Activated T-cell treated with anti-CD3 and anti-CD28 coated beads, Interleukin-2, amount 50 U/mL, for 1 hour (primary cell): ENCODE results near the gene ETFA.

ENCODE experiments used
- DNase-seq: peaks from one replicate; pipeline ENCODE4 v3.0.0-alpha.2; 2020

Gene ETFA

DNA sequence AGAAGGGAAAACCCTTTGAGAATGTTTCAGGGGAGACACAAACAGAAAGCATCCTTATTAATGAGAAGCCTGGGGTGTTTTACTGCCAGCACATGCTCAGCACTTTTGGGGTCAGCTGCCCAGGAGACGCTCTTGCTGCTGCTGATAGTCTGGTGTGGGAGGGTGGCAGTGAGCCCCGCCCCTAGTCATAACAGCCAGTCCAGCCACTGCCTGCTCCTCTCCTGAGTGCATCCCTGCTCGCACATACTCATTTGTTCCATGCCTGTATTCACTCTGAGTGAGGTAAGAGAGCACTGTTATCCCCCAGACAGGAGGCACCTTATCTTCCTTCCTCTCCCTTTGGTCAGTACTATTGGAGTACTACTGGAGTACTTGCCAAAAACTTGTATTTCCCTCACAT is 101.3 kb downstream of the ETFA start:
- DNase-seq: no peak

DNA sequence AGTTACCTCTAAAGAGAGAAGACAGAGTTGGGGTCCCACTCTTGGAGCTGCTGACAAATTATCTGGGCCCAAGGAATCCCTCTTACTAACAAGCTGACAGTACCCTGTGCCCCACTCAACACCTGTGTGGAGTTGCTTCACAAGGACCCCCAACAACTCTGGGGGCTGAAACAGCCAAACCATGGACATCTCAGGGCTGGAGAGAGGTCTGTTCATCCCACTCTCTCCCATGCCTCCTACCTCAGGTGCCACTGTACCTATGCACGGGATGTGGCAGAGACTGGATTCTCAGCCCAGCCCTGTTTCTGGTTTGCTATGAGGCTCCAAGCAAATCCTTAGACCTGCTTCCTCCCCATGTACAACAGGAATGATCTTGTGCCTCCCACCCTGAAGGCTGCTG is 101.7 kb downstream of the ETFA start:
- no peak for DNase-seq

DNA sequence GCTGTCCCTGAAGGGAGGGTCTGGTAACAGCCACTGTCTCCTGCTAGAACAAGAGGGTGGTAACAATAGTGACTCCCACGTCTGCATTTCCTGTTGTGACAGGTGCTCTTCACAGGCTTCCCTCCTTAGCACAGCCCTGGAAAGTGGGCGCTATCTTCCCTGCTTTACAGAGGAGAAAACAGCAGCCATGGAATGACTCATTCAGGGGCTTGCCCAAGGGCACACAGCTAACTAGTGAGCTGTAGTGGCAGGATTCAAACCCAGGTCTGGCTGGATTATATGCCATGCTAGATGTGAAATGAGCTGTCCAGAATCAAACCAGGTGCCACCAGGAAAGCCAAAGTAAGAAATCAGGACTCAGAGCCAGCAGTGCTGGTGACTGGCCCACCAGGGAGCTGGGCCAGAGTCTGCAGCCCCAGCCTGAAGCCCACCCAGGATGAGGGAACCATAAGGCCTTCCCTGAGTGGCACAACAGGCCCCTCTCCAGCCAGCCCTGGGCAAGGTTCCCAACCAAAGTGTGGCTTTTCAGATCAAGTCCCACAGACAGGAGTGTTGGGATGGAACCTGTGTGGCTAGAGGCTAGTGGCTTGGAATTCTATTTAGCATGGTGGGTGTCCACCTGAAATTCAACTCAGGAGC is 102.4 kb downstream of the ETFA start:
- DNase-seq: no peak

DNA sequence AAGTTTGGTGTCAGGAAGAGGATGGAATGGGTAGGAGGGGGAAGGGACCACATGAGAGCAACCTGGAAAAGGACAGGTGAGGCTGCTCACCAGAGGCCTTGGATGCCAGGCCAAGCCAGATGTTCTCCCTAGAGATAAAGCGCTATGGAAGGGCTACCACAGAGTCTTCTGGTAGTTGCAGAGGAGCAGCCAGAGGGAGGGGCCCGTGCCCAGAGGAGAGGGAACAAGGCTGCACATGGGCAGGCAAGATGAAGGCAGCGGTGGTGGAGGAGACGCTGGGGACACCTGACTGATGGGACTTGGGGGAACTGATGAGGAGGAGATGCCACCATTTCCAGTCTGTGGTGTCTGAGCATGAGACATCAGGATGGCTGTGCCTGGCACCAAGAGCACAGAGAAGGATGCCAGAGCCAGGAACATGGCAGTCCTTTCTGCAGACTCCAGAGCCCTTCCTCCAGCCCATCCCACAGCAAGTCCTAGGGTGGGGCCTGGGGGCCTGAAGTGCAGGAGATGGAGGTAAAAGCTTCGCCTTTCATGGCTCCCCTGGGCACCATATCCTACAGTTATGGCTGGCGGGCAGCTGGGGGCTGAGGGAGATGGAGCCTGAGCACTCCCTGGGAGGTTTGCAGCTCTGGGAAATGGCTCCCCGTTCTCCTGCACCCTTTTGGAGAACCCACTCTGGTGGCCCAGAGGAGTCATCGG is 103.0 kb downstream of the ETFA start:
- no peak for DNase-seq

DNA sequence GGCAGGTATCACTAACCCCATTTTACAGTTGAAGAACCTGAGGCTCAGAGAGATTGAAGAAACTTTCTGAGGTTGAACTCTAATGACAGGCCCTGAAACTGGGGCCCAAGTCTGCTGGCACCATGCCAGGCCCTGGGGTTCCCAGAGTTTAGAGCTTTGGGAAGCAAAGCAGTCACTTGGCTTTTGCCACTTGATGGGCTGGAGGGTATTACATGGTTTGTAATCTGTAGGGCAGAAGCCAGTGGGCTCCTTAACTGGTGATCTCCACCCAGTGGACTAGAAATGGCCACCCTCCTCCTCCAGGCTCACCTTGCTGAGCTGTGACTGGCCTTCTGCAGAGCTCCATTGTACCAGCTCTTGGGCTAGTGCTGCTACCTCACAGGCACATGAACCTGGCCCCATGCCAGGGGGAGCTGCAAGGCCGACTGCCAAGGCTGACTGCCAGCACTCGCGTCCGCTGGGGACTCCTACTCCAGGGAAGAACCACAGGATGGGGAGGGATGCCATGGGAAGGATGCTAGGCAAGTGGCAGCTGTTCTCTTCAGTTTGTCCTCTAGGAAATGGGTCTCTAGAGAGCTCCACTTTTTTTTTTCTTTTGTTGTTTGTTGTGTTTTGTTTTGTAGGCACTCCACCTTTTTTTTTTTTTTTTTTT is 104.8 kb downstream of the ETFA start:
- no peak for DNase-seq

DNA sequence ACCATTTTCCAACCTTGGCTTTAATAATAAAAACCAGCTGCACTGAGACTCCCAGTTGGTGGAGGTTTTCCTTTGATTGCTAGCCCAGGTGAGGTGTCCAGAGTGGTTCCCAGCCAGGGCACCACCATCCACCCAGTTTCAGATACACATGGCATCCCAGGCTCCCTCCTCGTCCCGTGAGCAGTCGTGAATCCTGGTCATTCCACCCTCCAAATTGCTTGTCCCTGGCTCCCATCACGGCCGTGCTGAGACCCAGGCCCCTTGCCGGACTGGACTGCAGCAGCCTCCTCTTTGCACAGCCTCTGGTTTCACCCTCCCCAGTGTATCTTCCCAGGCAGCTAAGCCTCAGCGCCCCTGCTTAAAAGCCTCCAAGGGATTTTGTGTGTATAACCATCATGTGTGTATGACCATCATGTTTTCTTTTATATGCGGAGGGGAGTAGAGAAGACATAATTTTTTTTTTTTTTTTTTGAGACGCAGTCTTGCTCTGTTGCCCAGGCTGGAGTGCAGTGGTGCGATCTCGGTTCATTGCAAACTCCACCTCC is 106.3 kb downstream of the ETFA start:
- DNase-seq: no peak

DNA sequence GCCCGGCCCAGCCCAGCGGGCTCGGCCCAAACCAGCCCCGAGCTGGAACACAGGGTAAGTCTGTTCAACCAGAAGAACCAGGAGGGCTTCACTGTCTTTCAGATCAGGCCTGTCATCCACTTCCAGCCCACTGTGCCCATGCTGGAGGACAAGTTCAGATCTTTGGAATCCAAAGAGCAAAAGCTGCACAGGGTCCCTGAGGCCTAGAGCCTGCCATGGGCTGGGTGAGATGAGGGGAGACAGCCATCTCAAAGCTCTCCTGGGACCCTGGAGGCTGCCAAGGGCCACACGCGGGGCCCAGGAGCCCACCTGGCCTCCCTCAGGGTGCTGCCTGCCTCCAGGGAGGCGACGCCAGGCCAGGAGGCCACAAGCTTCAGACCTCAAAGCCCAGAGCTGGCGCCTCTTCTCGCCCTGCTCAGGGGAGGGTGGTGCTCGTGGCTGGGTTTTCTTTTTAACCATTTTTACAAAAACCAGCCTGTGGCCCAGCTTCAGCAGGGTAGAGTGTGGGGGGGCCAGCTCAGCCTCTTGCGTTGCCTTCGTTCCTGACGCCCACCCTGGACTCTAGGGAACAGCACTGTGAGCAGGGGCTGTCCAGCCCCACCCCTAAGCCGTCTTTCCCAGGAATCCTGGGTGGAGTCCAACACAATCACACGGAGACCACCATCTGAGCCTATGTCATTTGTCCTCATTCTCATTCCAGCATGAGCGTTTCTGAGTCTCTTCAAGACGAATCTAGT is 107.0 kb downstream of the ETFA start:
- no peak for DNase-seq

DNA sequence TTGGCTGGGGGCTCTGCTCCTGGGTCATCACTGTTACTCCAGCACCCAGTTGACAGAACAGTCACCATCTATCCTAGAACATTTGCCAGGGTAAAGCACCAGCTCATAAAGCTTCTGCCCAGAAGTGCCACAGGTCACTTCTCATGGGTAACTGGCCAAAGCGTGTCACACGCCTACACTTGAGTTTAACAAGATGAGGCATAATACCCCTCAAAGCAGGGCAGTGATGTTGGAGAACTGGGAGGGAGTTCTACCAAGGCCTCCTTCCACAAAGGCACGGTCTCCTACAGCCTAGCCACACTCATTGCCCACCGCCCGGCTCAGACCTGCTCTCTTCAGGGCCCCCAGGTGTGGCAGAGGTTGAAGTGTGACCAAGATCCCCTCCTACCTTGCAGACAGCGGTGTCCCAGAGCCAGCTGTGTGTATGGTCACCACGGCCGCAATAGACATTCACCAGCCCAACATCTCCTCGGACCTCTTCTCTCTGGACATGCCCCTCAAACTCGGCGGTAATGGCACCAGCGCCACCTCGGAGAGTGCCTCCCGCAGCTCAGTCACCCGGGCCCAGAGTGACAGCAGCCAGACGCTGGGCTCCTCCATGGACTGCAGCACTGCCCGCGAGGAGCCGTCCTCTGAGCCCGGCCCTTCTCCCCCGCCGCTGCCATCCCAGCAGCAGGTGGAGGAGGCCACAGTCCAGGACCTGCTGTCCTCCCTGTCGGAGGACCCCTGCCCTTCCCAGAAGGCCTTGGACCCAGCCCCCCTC is 107.7 kb downstream of the ETFA start:
- DNase-seq: no peak

DNA sequence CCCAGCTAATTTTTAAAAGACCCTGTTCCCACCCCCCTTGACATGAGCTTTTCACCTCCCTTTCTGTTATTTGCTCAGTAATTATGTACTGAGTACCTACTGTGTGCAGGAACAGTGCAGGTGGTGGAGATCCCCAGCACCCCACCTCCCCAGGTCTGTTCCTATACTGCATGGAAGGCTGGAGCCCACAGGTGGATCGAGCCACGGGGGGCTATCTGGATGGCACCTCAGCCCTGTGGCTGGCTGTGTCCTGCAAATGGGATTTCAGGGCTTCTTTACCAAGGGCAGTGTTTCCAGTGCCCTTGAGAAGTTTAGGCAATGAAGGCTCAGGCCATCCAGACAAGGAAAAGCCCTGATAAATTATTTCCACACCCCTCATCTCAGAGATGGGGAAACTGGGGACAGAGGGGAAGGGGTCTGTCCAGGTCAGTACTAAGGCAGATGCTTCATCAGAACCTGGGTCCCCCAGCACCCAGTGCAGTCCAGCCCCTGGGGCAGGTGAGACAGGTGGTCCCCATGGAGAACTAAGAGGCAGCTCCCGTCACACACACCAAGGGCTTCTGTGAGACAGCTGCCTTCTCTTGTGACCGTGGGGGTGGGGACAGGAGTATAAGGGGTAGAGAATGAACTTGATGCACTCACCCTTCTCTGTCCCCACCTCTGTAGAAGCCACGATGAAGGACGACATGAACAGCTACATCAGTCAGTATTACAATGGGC is 109.6 kb downstream of the ETFA start:
- no peak for DNase-seq

DNA sequence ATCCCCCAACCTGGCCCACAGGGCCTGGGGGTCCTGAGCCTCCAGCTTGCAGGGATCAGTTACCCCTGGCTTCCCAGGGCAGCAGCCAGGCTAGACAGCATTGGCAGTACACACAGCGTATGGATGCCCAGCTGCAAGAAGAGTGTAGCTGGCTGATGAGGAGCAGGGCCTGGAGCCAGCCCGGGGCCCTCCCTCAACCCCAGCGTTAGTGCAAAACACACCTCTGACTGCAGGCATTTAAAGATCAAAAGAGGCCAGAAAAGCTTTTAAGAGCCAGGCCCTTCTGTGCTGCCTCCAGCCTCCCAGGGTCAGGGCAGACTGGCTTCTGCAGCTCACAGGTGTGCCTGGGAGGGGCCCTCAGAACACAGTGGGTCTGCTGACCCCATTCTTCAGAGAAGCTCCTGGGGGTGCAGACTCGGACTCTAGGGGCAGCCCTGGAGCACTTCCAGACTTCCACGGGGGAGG is 110.6 kb downstream of the ETFA start:
- DNase-seq: no peak

DNA sequence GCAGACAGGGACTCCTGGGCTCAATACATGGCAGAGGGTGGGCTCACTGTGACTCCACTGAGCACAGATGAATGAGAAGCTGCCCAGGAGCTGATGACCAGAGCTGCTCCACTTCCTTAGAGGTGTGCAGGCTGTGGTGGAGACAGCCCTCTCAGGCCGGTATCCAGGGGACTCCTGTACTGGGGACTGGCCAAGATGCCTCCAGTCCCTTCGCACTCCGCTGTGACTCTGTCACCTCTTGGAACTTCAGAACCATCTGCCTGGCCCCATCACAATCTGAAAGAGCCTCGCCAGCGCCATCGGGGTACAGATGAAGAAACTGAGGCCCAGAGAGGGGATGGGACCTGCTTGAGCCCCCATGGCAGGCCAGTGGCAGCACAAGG is 111.2 kb downstream of the ETFA start:
- no peak for DNase-seq

DNA sequence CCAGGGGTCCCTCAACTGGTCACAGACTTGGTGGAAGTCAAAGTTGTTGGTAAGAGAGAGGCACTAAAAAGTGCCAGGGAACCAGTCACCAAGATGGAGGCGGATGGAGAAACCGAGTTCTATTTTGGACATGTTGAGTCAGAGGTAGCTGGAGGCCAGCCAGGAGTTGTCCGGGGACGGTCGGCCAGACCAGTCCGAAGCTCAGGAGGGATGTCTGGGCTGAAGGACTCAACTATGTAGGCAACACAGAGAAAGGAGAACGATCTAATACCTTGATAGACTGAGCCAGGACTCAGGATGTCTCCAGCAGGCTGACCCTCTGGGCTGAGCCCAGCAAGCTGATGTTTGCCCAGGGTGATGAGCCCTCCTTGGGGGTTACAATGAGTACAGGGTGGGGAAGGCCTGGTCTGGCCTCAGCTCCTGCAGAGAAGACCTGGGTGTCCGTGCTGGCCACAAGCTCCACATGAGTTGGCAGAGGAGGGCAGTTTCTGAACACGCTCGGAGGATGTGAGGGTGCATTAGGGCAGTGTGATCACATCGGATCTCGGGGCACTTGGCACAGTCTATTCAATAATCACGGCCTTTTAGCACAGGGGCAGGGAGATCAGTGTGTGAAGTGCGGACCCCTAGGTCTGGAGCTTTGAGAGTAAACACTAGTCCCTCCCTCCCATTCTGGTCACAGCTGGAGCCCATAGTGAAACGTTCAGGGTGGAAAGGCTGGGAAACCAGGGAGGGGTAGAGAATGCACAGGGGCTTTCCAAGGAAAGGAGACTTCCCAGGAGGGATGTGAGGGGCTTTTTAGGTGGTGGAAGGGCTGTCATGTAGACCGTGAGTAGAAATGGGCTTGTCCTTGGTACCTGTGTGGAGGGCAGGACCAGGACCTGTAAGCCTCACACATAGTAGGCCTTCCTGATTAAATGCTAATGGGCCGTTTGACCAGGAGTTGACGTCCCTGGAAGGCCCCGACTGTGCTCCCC is 111.9 kb downstream of the ETFA start:
- no peak for DNase-seq

DNA sequence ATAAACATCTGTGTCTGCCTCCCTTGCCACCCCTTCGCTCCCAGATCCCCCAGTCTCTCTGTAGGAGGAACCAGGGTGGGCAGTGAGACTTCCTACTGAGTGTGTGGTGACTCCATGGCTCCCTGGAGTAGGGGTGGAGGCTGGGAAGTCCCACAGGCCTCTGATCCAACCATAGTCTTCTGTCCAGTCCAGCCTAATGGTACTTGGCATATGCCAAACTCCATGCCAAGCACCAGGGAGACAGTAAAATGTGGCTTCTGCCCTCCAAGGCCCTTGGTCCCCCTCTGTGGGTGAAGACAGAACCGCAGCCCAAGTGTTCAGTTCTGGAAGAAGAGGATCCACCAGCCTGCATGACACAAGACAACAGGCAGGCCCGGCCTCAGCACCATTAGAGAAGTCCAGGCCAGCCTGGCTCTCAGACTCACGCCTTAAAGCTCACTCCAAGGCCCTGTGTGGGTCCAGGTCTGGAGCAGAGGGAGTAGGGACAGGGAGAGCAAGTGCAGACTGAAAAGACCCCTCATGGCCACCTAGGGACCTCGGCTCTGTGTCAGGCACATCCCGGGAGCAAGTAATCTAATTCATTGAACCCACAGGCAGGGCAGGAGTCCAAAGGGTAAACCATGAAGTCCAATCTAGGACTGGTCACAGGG is 112.7 kb downstream of the ETFA start:
- no peak for DNase-seq

DNA sequence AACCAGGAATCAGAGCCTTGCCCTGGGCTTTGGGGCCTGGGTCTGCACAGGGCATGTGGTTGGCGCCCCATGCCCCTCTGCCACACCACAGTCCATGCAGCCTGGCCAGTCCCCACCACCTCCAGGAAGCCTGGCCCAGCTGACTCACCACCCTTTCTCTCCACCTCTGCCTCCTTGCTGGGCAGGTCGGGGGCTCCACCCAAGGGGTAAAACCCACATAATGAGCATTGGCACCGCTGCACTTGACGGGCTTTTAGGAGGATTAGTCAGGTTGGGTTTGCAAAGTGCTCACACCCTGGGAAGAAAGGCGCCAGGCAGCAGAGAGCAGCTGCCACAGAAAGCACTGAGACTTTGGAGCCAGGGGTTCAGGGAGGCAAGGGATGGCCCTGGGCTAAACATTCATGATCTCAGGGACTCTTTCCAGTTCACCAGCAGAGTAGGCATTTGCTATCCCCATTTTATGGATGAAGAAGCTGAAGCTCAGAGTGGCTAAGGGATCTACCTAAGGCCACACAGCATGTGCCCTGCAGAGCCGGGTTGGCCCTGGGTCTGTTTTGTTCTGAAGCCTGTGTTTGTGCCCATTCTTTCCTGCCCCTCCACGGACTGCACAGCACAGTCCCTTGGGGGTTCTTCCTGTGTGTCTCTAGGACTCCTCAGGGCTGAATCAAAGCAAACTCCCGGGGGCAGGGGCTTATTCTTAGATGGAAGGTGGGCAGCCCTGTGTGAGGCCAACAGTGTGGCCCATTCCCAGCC is 113.4 kb downstream of the ETFA start:
- DNase-seq: no peak

DNA sequence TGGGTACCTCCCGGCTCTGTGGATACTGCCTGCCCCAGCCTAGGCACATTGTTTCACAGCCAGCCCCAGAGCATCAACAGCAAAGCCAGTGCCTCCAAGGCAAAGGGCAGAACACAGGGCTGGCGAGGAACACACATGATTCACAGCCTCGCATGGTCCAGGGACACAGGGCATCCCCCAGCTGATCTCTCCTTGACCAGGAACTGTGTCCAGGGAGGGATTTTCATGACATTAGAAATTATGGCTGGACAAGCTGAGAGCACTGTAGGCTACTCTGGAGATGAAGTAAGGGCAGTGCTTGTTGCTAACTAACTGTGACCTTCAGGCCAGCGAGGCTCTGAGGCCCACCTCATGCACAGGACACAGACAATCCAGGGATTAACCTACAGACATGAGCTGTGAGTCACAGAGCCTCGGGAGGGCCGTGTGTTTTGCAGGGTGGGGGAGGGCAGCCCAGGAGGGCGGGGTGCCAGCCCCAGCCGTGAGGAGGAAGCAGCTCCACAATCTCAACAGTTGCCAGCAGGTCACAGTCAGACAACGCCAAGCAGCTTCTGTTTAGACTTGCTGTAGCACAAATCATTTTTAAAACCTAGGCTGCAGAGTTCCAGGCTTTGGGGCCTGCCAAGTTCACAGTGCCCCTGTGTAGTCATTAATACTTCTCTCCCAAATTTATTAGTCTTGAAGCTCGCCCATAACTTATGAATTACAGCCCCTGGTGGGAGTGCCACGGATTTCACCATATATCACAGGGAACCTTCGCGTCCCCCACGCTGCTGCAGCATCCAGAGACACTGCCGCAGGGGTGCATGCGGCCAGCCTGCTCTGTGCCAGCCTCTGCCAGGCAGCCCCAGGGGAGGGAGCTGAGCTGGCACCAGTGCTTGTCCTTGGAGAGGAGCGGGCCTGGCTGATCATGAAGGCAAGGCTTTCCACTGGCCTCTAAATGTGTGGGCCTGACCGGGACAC is 114.7 kb downstream of the ETFA start:
- DNase-seq: no peak

DNA sequence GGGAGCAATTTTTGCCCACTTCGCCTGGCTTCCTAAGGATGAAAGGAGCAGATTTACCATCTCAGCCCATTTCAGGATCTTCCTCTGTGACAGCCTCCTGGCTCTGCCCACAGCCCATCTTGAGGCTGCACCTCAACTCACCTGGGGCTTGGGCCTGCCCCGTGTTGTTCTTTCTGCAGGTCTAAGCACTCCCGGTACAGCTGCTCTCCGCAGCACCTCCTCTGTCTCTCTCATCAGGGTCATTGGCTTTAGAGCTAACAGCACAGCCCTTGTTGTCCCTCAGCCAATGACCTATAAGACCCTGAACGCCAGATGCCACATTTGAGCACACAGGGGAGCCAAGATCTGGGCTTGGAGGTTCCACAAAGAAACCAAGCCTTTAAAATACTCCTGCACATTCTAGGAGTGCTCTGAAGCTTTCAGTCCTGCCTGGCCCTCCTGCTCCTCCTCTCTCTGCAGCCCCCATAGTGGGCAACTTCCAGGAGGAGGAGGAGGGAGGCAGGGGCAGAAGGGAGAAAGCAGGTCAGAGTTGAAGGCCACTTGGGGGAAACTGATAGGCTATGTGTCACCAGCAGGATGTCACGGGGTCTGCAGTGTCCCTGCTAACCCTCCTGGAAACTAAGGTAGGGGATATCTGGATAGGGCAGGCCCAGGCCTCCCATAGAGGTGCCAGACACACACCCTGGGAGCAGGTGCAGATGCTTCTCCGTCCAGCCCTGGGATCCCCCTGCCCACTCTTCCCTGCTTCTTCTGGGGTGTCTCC is 115.6 kb downstream of the ETFA start:
- no peak for DNase-seq

DNA sequence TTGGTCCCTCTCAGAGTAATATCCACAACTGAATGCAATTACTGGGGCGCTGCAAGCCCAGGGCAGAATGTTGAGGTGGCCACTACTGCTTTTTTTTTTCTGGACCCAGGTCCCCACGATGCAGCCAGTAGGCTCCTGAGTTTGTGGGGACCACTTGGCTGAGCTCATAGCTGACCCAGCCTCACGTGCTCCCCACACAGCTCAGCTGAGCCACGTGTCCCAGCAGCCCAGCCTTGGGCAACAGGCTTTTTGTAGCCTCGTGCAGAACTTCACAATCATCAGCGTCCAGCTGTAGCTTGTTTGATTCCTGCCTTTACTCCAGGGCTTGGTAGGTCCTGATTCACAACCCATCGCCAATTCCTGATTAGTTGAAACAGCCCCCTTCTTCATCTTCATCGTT is 117.3 kb downstream of the ETFA start:
- no peak for DNase-seq
